ENCODE data around the gene HNRNPL. TPM values are rescaled to one million over a fixed set of nuclear protein-coding genes. Genes with fewer than 3 reads are reported as not detected.
"Not testable (repeated sequence)": the region's sequence is repeated elsewhere in the genome, so short reads cannot be mapped to it uniquely, and the experiment has no call there.

Gene HNRNPL
- total RNA-seq, 2 donors from 2014 or later = 477 to 480 TPM

GRCh38 chr19:38819231-38819920, 30.4 kb downstream of the HNRNPL start:
- no peaks in the 10 kb centered on the region for H3K9me3 ChIP-seq (ENCODE audit: control insufficient read depth, low read length, poor library complexity, severe bottlenecking)

GRCh38 chr19:38817081-38817480, 32.7 kb downstream of the HNRNPL start:
- no peaks in the 10 kb centered on the region for H3K9me3 ChIP-seq (ENCODE audit: control insufficient read depth, low read length, poor library complexity, severe bottlenecking)
- Mint-ChIP-seq H3K27ac (no peak overlapping the region), H3K4me1 (peaks cover 7% of the 10 kb centered on the region), H3K27me3 (no peaks in the 10 kb centered on the region), H3K36me3 (ENCODE audit: low read depth) (peaks cover 5% of the 10 kb centered on the region), H3K4me3 (no peak overlapping the region)
- ATAC-seq = no peak
- no peak for DNase-seq

More at GRCh38 chr19:38819231-38819920, 30.4 kb downstream of the HNRNPL start:
- Mint-ChIP-seq H3K27me3 (no peaks in the 10 kb centered on the region), H3K36me3 (ENCODE audit: low read depth) (peaks cover 8% of the 10 kb centered on the region), H3K4me3 (no peak overlapping the region), H3K27ac (no peak overlapping the region), H3K4me1 (peaks cover 15% of the 10 kb centered on the region)
- no peak for ATAC-seq
- no peak for DNase-seq

GRCh38 chr19:38816131-38816750, 33.5 kb downstream of the HNRNPL start:
- Mint-ChIP-seq H3K36me3 (ENCODE audit: low read depth) (peaks cover 5% of the 10 kb centered on the region), H3K27me3 (no peaks in the 10 kb centered on the region), H3K4me1 (peaks cover 7% of the 10 kb centered on the region), H3K4me3 (no peak overlapping the region), H3K27ac (no peak overlapping the region)
- ATAC-seq = no peak
- no peak for DNase-seq
- no peaks in the 10 kb centered on the region for H3K9me3 ChIP-seq (ENCODE audit: control insufficient read depth, low read length, poor library complexity, severe bottlenecking)

- DNase-seq (no peak), ATAC-seq (no peak)
- no peaks in the 10 kb centered on the region for H3K27me3 Mint-ChIP-seq
- H3K4me1 Mint-ChIP-seq = peaks cover 4% of the 10 kb centered on the region
- H3K4me3 Mint-ChIP-seq = no peak overlapping the region
- H3K27ac Mint-ChIP-seq = no peak overlapping the region
- H3K9me3 ChIP-seq (ENCODE audit: control insufficient read depth, low read length, poor library complexity, severe bottlenecking) = no peaks in the 10 kb centered on the region
- peaks cover 3% of the 10 kb centered on the region for H3K36me3 Mint-ChIP-seq (ENCODE audit: low read depth)
These were observed 34.5 kb downstream of the HNRNPL start for GRCh38 chr19:38815059-38816001.

GRCh38 chr19:38813932-38814331, 35.9 kb downstream of the HNRNPL start:
- H3K9me3 ChIP-seq (ENCODE audit: control insufficient read depth, low read length, poor library complexity, severe bottlenecking); ATAC-seq; H3K27me3 Mint-ChIP-seq; H3K4me1 Mint-ChIP-seq; H3K36me3 Mint-ChIP-seq (ENCODE audit: low read depth); H3K4me3 Mint-ChIP-seq; DNase-seq: not testable (repeated sequence)
- H3K27ac Mint-ChIP-seq = peak overlapping the region; percentile 79

- DNase-seq = no peak
- Mint-ChIP-seq H3K4me3 (no peak overlapping the region), H3K36me3 (ENCODE audit: low read depth) (peaks cover 3% of the 10 kb centered on the region), H3K27me3 (no peaks in the 10 kb centered on the region), H3K27ac (peak overlapping the region; percentile 79), H3K4me1 (peaks cover 2% of the 10 kb centered on the region)
- no peaks in the 10 kb centered on the region for H3K9me3 ChIP-seq (ENCODE audit: control insufficient read depth, low read length, poor library complexity, severe bottlenecking)
- ATAC-seq = no peak
These were observed 36.5 kb downstream of the HNRNPL start for GRCh38 chr19:38813323-38813722.

- DNase-seq (no peak), ATAC-seq (no peak)
- H3K9me3 ChIP-seq (ENCODE audit: control insufficient read depth, low read length, poor library complexity, severe bottlenecking) = no peaks in the 10 kb centered on the region
- H3K4me1 Mint-ChIP-seq = peaks cover 2% of the 10 kb centered on the region
- H3K36me3 Mint-ChIP-seq (ENCODE audit: low read depth) = peaks cover 3% of the 10 kb centered on the region
- H3K4me3 Mint-ChIP-seq = no peak within 1 kb of the TSS
- no peaks in the 10 kb centered on the region for H3K27me3 Mint-ChIP-seq
- peak within 1 kb of the TSS; percentile 79 for H3K27ac Mint-ChIP-seq
These were observed 36.9 kb downstream of the HNRNPL start, which contains the start of gene LGALS4 for GRCh38 chr19:38812841-38813320. Gene LGALS4, minus strand, starts transcription at chr19:38812945. Its CDS starts 59 bp downstream, at chr19:38812886.

GRCh38 chr19:38812009-38812840, 37.6 kb downstream of the HNRNPL start:
- ATAC-seq (no peak), DNase-seq (no peak)
- peak overlapping the region; percentile 75 for H3K27ac Mint-ChIP-seq
- H3K4me1 Mint-ChIP-seq = peaks cover 2% of the 10 kb centered on the region
- peaks cover 3% of the 10 kb centered on the region for H3K36me3 Mint-ChIP-seq (ENCODE audit: low read depth)
- H3K27me3 Mint-ChIP-seq = no peaks in the 10 kb centered on the region
- no peaks in the 10 kb centered on the region for H3K9me3 ChIP-seq (ENCODE audit: control insufficient read depth, low read length, poor library complexity, severe bottlenecking)
- H3K4me3 Mint-ChIP-seq = no peak overlapping the region

- H3K4me3 Mint-ChIP-seq = no peak overlapping the region
- peaks cover 7% of the 10 kb centered on the region for H3K4me1 Mint-ChIP-seq
- DNase-seq (no peak), ATAC-seq (no peak)
- no peaks in the 10 kb centered on the region for H3K9me3 ChIP-seq (ENCODE audit: control insufficient read depth, low read length, poor library complexity, severe bottlenecking)
- H3K36me3 Mint-ChIP-seq (ENCODE audit: low read depth) = no peaks in the 10 kb centered on the region
- no peaks in the 10 kb centered on the region for H3K27me3 Mint-ChIP-seq
- no peak overlapping the region for H3K27ac Mint-ChIP-seq
These were observed 40.1 kb downstream of the HNRNPL start for GRCh38 chr19:38809592-38810252.

GRCh38 chr19:38808741-38809140, 41.0 kb downstream of the HNRNPL start:
- H3K27me3 Mint-ChIP-seq = no peaks in the 10 kb centered on the region
- H3K27ac Mint-ChIP-seq = no peak overlapping the region
- peaks cover 7% of the 10 kb centered on the region for H3K4me1 Mint-ChIP-seq
- DNase-seq (no peak), ATAC-seq (no peak)
- H3K36me3 Mint-ChIP-seq (ENCODE audit: low read depth) = no peaks in the 10 kb centered on the region
- no peaks in the 10 kb centered on the region for H3K9me3 ChIP-seq (ENCODE audit: control insufficient read depth, low read length, poor library complexity, severe bottlenecking)
- H3K4me3 Mint-ChIP-seq = no peak overlapping the region

GRCh38 chr19:38807374-38808098, 42.2 kb downstream of the HNRNPL start:
- not testable (repeated sequence) for H3K4me1 Mint-ChIP-seq; DNase-seq; H3K4me3 Mint-ChIP-seq; H3K9me3 ChIP-seq (ENCODE audit: control insufficient read depth, low read length, poor library complexity, severe bottlenecking); H3K27me3 Mint-ChIP-seq; H3K27ac Mint-ChIP-seq; ATAC-seq; H3K36me3 Mint-ChIP-seq (ENCODE audit: low read depth)

Data from T-helper 17 cell (primary cell).